ENCODE data around the gene KNOP1.

The KNOP1 gene

DNA sequence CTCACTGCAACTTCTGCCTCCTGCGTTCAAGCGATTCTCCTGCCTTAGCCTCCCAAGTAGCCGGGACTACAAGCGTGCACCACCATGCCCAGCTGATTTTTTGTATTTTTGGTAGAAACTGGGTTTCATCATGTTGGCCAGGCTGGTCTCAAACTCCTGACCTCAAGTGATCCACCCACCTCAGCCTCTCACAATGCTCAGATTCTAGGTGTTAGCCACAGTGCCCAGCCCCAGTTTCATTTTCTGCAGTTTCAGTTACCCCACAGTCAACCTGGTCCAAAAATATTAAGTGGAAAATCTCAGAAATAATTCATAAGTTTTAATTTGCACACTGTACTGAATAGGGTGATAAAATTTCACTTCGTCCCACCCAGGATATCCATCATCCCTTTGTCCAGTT, 28.7 kb downstream of the KNOP1 start:
- Histone ChIP-seq H3K4me3 (ENCODE audit: low read length) (no peak overlapping the region), H3K4me1 (ENCODE audit: control insufficient read depth, low read length) (no peaks in the 10 kb centered on the region), H3F3A (ENCODE audit: control insufficient read depth, insufficient read depth) (no peaks in the 10 kb centered on the region), H3K9me3 (ENCODE audit: control insufficient read depth, insufficient read depth, low read length) (no peaks in the 10 kb centered on the region), H4K20me1 (ENCODE audit: control insufficient read depth, insufficient read depth, low read depth, low read length) (no peaks in the 10 kb centered on the region), H3K4me2 (ENCODE audit: low read length) (no peak overlapping the region), H3K79me2 (ENCODE audit: control insufficient read depth, low read length) (no peaks in the 10 kb centered on the region), H3K27me3 (ENCODE audit: control insufficient read depth, low read length) (no peaks in the 10 kb centered on the region), H3K36me3 (ENCODE audit: control insufficient read depth, low read length) (no peaks in the 10 kb centered on the region), H3K9me2 (replicated peaks; ENCODE audit: control insufficient read depth, low read length) (no peaks in the 10 kb centered on the region), H3K27ac (ENCODE audit: low read depth, low read length) (no peak overlapping the region)
- TF ChIP-seq EZH2phosphoT487 (IDR thresholded peaks at IDR 0.05; ENCODE audit: borderline replicate concordance, low read length): no peak
- no peak for TF ChIP-seq CTCF (IDR thresholded peaks at IDR 0.05; ENCODE audit: low read depth, low read length, poor library complexity, severe bottlenecking)

- H3F3A ChIP-seq (ENCODE audit: control insufficient read depth, insufficient read depth): no peaks in the 10 kb centered on the region
- no peaks in the 10 kb centered on the region for H3K4me1 ChIP-seq (ENCODE audit: control insufficient read depth, low read length)
Measured at GRCh38 chr16:19688396-19689024, 29.5 kb downstream of the KNOP1 start.

GRCh38 chr16:19687279-19687678, 30.7 kb downstream of the KNOP1 start:
- Histone ChIP-seq H3K27ac (ENCODE audit: low read depth, low read length) (no peak overlapping the region), H3K4me3 (ENCODE audit: low read length) (no peak overlapping the region), H3K4me1 (ENCODE audit: control insufficient read depth, low read length) (no peaks in the 10 kb centered on the region), H3K4me2 (ENCODE audit: low read length) (no peak overlapping the region), H4K20me1 (ENCODE audit: control insufficient read depth, insufficient read depth, low read depth, low read length) (no peaks in the 10 kb centered on the region), H3K9me3 (ENCODE audit: control insufficient read depth, insufficient read depth, low read length) (no peaks in the 10 kb centered on the region), H3K79me2 (ENCODE audit: control insufficient read depth, low read length) (no peaks in the 10 kb centered on the region), H3K36me3 (ENCODE audit: control insufficient read depth, low read length) (no peaks in the 10 kb centered on the region; the same call in 1 of the 2 replicates), H3K9me2 (replicated peaks; ENCODE audit: control insufficient read depth, low read length) (no peaks in the 10 kb centered on the region), H3K27me3 (ENCODE audit: control insufficient read depth, low read length) (no peaks in the 10 kb centered on the region), H3F3A (ENCODE audit: control insufficient read depth, insufficient read depth) (no peaks in the 10 kb centered on the region)
- no peak for TF ChIP-seq CTCF (IDR thresholded peaks at IDR 0.05; ENCODE audit: low read depth, low read length, poor library complexity, severe bottlenecking)
- TF ChIP-seq EZH2phosphoT487 (IDR thresholded peaks at IDR 0.05; ENCODE audit: borderline replicate concordance, low read length): no peak

More at GRCh38 chr16:19688396-19689024, 29.5 kb downstream of the KNOP1 start:
- no peak overlapping the region for H3K4me2 ChIP-seq (ENCODE audit: low read length)
- H3K9me3 ChIP-seq (ENCODE audit: control insufficient read depth, insufficient read depth, low read length): no peaks in the 10 kb centered on the region
- H3K36me3 ChIP-seq (ENCODE audit: control insufficient read depth, low read length): no peaks in the 10 kb centered on the region; the same call in 1 of the 2 replicates
- TF ChIP-seq EZH2phosphoT487 (IDR thresholded peaks at IDR 0.05; ENCODE audit: borderline replicate concordance, low read length): no peak
- TF ChIP-seq CTCF (IDR thresholded peaks at IDR 0.05; ENCODE audit: low read depth, low read length, poor library complexity, severe bottlenecking): no peak
- H3K4me3 ChIP-seq (ENCODE audit: low read length): no peak overlapping the region
- H3K79me2 ChIP-seq (ENCODE audit: control insufficient read depth, low read length): no peaks in the 10 kb centered on the region
- no peaks in the 10 kb centered on the region for H4K20me1 ChIP-seq (ENCODE audit: control insufficient read depth, insufficient read depth, low read depth, low read length)
- no peaks in the 10 kb centered on the region for H3K27me3 ChIP-seq (ENCODE audit: control insufficient read depth, low read length)
- no peaks in the 10 kb centered on the region for H3K9me2 ChIP-seq (replicated peaks; ENCODE audit: control insufficient read depth, low read length)
- H3K27ac ChIP-seq (ENCODE audit: low read depth, low read length): no peak overlapping the region

Measured in DOHH2 (cell line).